T47D (cell line): ENCODE measurements around the gene MYDGF.
"Not testable (repeated sequence)": the region's sequence is repeated elsewhere in the genome, so short reads cannot be mapped to it uniquely, and the experiment has no call there.

ENCODE experiments used
- DNase-seq, 2 experiments: peaks; one replicate each; pipeline versions ENCODE4 v3.0.0 to v3.0.0-alpha.2; 2011 to 2012; ENCODE audit warnings: low read depth in 1 of 2, low spot score in 1 of 2
- JUND ChIP-seq: IDR thresholded peaks from 2 replicates; pipeline ENCODE4 v1.6.1; 2012; ENCODE audit warnings: low read depth
- in situ Hi-C: cut with HindIII; loops from 2 replicates; pipeline ENCODE4 v1.10.0; 2016; ENCODE audit warnings: low sequenced_read_pairs, low pct_unique_long_range_greater_than_20kb

Gene MYDGF

DNA sequence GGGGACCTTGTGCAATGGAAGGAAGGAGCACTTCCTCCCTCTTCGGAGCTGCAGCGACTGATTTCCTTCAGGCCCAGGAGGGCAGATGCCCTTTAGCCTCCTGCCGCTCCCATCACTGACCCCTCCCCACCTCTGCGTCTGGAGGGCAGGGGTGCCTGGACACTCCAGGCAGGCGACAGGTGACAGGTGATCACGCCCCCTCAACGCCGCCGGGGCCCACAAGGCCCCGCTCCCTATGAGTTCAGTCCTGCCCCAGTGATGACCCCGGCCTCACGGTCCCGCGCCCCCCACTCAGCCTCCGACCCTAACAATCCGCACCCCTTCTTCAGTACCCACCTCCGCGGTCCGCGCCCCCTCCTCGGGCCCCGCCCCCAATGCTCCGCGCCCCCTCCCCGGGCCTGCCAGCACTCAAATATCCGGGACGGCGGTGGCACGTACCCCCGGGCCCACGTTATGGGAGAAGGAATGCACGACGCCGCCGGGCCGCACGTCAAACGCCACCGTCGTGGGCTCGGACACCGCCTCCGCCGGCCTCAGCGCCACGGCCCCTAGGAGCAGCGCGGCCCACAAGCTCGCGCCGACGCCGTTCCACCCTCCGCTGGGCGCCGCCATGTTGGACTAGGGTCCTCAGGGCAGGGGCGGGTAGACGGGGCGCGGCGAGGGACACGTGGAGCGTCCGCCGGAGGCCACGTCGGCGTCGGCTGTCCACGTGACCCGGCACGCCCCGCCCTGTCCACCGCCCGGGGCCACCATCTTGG, at the start of gene MYDGF:
Gene MYDGF (minus strand): TSS at position 620 of the 758 bp plus-strand sequence. CDS start 8 bp downstream, at position 612.
- no peak for TF ChIP-seq JUND
- peak; percentile 89 to 90 for DNase-seq
- in situ Hi-C loops = no loop called here

DNA sequence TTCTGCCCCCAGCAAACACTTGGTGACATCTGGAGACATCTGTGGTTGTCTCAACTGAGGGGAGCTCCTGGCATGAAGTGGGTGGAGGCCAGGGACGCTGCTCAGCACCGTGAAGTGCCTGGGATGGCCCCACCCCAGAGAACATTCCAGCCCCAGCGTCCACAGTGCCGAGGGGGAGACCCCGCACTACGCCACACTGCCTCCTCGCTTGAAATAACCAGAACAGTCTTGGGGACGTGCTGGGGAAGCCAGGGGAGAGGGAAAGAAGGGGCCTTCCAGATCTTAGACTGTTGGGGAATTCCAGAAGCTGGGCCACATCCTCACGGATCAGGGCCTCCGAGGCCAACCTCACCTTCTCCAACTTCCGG, 49.3 kb upstream of the MYDGF start:
- no peak for TF ChIP-seq JUND
- in situ Hi-C loops = no loop called here

DNA sequence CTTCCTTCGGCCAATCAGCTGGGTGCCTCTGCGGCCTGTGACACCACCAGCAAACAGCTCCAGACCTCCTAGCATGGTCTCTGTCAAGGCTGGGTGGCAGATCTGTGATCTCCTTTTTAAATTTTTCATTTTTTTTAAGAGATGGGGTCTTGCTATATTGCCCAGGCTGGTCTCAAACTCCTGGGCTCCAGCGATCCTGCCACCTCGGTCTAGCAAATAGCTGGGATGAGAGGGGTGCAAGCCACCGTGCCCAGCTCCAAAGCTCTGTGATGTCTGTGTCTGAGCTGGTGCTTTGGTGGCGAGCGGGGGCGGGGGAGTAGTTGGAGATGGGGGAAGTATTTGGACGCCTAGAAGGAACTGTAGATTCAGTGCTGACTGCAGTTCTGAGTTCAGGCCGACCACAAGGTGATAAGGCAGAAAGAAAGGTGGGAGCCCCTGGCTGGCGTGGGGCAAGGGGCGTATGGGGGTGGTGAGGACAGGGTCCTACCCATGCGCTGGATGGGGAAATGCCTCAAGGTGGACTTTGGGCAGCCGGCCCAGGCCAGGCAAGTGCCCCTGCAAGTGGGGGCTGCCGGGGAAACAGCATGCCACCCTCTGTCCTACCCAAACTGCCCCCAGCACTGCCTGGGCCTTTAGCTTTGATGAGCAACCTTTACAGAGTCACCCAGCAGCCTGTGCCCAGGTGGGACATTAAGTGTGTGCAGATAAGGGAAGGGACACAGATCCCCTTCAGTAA, 48.0 kb upstream of the MYDGF start:
- in situ Hi-C loops = no loop called here
- TF ChIP-seq JUND = no peak
- no peak for DNase-seq

More for the DNA sequence above, 49.3 kb upstream of the MYDGF start:
- no peak for DNase-seq

DNA sequence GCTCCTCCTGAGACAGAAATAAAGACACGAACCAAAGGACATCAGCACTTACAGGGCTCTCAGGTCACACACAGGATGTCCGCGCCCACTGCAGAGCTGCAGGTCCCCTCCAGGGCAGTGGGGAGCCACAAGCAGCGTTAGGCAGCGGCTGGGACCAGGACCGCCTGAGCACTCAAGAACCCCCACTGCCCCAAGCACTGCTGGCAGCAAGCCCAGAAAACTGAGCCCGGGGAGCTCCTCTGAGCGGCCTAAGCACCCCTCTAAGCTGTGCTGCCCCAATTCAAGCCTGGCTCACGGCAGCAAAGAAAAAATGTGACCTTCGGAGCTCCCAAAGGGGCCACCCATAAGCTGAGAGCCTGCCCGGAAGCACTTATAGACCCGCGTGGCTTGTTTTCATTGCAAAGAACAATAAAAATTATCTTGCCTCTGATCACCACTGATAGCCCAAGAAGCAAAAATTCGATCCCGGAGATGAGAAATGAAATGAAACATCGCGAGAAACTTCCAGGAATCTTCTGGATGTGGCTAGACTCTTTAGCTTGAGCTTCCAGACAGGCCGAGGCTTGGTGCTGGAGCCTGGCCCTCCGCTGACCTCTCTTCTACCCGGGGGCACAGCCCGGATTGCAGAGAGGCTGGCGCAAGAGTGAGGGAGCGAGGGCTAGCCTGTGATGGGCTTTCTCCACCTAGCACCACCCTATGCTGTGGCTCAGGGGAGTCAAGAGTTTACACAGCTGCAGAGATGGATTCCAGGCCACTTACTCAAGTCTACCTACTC, 47.2 kb upstream of the MYDGF start:
- in situ Hi-C loops = no loop called here
- no peak for TF ChIP-seq JUND
- peak in 1 of 2 experiments; percentile 50 for DNase-seq

DNA sequence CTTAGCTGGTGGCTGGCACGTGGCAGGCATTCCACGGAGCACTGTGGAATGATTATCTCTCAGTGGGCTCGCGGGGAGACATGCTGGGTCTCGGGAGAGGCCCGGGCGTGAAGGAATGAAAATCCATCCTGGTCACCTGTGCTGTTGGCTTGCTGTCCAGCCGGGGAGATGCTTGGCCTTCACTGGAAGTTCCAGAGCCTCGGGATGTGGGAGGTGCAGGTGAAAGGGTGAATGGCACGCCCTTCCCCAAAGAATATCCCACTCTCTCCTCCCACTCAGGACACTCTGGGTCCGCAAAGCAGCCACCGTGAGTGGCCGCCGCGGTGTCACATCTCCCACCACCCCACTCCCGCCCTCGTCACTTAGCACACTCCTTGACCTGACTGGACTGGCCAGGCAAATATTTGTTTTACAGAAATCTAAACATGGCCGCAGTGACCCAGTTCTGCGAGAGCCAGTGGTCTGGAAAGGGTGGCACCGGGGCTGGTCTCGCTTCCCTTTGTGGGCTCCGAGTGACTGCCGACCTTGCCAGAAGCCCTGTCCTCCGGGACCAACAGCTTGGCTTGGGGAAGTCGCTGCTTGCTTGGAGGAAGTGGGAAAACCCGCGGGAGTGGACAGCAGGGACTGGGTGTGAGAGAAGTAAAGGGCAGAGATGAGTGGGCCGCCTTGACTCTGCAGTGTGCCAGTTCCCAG, 45.5 kb upstream of the MYDGF start:
- TF ChIP-seq JUND = no peak
- peak; percentile 42 to 76 for DNase-seq
- in situ Hi-C loops = no loop called here

DNA sequence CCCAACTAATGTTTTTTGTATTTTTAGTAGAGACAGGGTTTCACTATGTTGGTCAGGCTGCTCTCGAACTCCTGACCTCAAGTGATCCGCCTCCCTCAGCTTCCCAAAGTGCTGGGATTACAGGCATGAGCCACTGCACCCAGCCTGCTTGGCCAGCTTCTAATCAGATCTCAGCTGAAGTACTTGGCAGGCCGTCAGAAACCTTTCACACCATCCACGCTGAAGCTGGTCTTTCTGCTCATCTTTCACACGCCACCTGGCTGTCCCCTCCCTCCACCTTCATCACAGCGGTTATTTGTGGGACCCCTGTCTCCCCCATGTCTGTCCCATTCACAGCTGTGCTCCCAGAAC, 45.0 kb upstream of the MYDGF start:
- DNase-seq = peak in 1 of 2 experiments; percentile 89
- in situ Hi-C loops = not testable (repeated sequence)

DNA sequence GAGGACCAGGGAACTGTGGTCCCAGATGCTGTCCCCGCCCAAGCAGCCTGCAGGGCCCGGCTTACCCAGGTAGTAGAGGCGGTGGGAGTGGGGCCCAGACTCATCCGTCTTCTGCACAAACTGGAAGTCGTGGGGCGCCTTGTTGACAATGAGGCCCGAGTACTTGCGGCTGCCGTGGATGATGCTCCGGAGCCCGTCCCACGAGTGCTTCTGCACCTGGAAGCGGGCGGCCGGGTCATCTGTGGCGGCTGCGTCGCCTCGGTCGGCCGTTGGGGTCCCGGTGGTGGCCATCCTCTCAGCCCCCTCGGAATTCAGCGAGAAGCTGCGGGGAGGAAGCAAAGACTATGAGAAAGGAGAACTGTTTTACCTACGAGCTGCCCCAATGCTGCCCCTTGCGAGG, 43.9 kb upstream of the MYDGF start:
- no peak for TF ChIP-seq JUND
- in situ Hi-C loops = no loop called here
- no peak for DNase-seq

DNA sequence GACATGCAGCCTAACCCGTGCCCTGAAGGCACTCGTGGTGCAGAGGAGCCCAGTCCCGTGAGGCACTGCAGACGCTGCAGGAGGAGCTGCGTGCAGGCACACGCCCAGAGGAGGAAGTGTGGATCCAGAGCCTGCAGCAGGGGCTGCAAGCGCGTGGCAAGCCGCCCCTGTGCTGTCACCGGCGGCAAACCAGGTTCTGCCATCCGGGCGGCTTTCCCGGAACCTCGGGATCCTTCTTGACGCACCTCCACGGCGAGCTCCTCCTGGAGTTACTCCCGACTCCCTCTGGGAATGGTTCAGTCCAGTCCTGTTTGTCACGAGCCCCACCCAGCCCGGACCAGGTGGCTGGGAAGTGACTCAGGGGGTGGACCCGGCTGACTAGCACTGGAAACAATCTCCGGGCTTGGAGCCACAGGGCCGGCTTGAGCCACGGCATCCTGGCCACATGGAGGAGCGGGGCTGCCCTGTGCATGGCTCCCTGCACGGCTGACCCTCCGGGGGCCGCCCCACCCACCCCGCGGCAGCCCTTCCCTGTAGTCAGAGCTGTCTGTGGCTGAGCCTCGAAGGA, 43.3 kb upstream of the MYDGF start:
- DNase-seq = no peak
- TF ChIP-seq JUND = no peak
- in situ Hi-C loops = no loop called here

DNA sequence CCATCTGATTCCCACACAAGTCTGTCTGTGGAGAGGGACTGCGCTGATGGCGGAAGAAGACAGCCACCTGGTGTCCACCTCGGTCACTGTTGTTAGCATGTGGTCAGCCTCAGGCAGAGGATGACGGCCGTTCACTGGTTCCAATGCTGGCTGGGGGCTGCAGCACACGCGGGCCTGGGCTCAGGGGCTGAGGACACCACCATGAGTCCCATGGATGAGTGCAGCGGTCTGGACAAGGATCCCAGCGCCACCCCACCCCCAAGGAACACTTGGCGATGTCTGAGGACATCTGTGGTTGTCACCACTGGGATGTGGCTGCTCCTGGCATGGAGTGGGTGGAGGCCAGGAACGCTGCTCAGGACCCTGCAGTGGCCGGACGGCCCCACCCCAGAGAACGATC, 42.6 kb upstream of the MYDGF start:
- in situ Hi-C loops = no loop called here
- no peak for TF ChIP-seq JUND
- no peak for DNase-seq

DNA sequence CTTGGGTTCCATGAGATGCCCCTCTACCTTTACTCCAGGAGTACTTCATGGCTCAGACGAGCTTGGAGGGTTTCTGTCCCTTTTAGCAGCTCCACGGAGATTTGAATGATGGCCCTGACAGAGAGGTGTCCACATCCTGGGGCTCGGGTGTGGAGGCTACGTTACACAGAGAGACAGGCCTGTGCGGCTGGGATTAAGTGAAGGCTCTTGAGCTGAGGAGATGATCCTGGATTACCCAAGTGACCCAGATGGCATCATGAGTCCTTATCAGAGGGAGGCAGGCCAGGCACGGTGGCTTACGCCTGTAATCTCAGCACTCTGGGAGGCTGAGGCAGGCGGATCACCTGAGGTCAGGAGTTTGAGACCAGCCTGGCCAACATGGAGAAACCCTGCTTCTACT, 41.1 kb upstream of the MYDGF start:
- TF ChIP-seq JUND = no peak
- DNase-seq = no peak
- in situ Hi-C loops = no loop called here

DNA sequence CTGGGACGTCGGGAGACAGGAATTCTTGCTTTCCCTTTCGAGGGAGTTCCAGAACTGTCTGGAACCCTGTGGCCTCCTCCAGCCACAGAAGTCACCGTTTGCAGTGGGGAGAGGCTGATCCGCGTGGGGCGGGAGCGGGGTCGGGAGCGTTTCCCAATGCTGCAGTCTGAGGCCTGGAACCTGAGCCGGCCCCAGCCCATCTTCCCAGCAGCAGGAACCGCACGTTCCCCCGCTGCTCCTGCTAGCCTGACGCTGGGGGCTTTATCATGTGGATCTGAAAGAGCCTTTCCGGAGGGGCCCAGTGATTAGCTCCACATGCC, 40.1 kb upstream of the MYDGF start:
- no peak for DNase-seq
- in situ Hi-C loops = no loop called here
- no peak for TF ChIP-seq JUND

DNA sequence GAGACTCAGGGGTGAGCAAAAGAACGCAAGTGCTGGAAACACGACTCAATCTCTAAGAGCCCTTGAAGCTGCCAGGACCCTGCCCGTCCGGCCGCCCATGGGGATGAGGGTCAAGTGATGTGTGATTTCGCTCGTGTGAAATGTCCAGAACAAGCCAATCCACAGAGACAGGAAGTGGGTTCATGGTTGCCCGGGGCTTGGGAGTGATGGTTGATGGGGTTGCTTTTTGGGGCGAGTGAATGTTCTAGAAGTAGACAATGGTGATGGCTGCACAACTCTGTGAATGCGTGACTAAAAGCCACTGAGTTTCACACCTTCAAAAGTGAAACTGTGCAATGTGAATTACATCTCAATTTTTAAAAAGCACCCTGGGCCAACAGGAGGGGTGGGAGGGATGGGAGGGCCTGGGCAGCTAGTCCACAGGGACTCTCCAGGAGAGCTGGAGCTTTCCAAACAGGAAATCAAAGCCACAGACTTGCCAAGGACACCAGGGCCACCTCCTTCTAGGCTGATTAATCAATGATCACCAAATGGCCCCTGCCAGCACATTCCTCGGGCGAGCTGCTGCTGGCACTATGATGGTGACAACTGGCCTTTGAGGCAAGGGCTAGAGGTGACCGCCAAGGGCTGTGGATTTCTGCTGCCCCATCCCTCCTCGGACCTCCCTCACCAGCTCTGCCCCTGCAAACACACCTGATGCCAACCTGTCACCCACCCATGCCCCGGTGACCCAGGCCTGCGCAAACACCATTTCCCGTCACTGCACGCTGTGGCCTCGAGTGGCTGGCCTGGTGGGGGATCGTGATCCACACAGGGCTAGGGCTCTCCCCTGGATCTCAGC, 39.5 kb upstream of the MYDGF start:
- in situ Hi-C loops = no loop called here
- no peak for TF ChIP-seq JUND
- DNase-seq = no peak
